IPS-18a (cell line): Measurements from ENCODE around the gene PEX10.

Source experiments
- H3K27ac ChIP-seq: one replicate; pipeline ENCODE4 v1.5.1; 2013; ENCODE audit warnings: low read length
- H3K27me3 ChIP-seq: one replicate; pipeline ENCODE4 v1.6.1; 2013; ENCODE audit warnings: mild to moderate bottlenecking, low read length; ENCODE audit not compliant: control insufficient read depth, insufficient read depth
- H3K36me3 ChIP-seq: one replicate; pipeline ENCODE4 v1.6.1; 2013; ENCODE audit warnings: low read depth, low read length; ENCODE audit not compliant: control insufficient read depth
- H3K4me1 ChIP-seq: one replicate; pipeline ENCODE4 v1.6.1; 2013; ENCODE audit warnings: low read depth, low read length; ENCODE audit not compliant: control insufficient read depth
- H3K4me3 ChIP-seq: one replicate; pipeline ENCODE4 v1.5.1; 2013; ENCODE audit warnings: low read length
- H3K9ac ChIP-seq: one replicate; pipeline ENCODE4 v1.6.1; 2013; ENCODE audit warnings: mild to moderate bottlenecking, low read length, moderate library complexity
- H3K9me3 ChIP-seq: one replicate; pipeline ENCODE4 v1.6.1; 2013; ENCODE audit warnings: low read depth, low read length; ENCODE audit not compliant: control insufficient read depth

PEX10 gene

DNA sequence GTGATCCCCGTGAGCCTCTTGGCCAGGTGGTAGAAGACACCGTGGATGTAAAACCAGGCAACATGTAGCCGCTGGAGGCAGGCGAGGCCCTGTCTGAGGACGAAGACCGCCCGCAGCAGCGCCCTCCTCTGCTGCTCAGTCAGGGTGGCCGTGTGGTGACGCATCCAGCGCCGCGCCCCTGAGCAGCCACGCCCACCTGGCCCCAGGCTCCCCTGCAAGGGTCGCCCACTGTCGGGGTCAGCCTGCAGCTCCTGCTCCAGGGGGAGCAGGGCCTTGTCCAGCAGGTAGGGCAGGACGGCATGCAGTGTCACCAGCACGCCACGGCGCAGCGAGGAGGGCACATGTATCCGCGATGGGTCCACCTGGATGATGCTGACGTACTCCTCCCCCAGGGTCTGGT is 3.9 kb downstream of the PEX10 start:
- Histone ChIP-seq H3K27me3 (no peaks in the 10 kb centered on the region), H3K36me3 (peaks cover 32% of the 10 kb centered on the region), H3K9me3 (no peaks in the 10 kb centered on the region), H3K4me3 (no peak overlapping the region), H3K9ac (no peak overlapping the region), H3K27ac (no peak overlapping the region), H3K4me1 (peaks cover 3% of the 10 kb centered on the region)

GRCh38 chr1:2407991-2408275 is 4.4 kb downstream of the PEX10 start:
- Histone ChIP-seq H3K4me1 (peaks cover 3% of the 10 kb centered on the region), H3K36me3 (peaks cover 34% of the 10 kb centered on the region), H3K9me3 (no peaks in the 10 kb centered on the region), H3K27ac (no peak overlapping the region), H3K4me3 (no peak overlapping the region), H3K9ac (no peak overlapping the region), H3K27me3 (no peaks in the 10 kb centered on the region)

DNA sequence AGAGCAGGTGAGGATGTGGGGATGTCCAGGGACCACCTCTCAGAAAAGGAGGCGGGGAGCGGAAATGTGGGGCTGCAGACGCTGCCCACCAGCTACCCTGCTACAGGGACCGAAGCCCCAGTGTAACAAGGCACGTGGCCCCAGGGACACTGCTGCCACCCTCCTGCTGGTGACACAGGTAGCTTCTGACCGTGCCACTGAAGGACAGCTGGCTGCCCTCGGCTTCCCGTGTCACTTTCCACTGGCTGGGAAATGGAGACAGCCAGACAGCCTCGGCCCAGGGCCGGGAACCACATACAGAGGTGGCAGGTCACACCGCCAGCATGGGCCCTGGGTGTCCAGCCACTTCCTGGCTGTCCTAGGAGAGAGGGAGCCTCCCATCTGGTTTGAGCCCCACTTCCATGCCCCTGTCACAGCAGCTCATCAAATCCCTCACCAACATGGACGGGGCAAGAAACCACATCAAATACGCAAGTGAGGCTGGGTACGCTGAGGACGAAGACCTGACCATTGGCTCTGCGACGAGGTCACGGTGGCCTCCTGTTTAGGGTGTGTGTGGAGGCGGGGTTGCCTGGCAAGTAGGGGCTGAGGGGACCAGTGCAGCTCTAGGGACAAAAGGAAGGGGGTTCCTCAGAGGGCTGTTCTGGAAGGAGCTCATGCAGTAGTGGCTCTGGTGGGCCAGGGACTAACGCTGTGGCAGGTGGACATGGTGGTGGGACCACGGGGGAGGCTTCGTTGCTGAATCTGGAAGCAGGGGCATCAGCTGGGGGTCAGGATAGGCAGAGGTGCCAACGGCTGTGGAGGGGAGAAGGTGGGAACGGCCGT is 5.0 kb downstream of the PEX10 start:
- no peak overlapping the region for H3K9ac ChIP-seq
- peaks cover 3% of the 10 kb centered on the region for H3K4me1 ChIP-seq
- no peak overlapping the region for H3K27ac ChIP-seq
- H3K4me3 ChIP-seq = no peak overlapping the region
- H3K9me3 ChIP-seq = no peaks in the 10 kb centered on the region
- no peaks in the 10 kb centered on the region for H3K27me3 ChIP-seq
- H3K36me3 ChIP-seq = peaks cover 36% of the 10 kb centered on the region

DNA sequence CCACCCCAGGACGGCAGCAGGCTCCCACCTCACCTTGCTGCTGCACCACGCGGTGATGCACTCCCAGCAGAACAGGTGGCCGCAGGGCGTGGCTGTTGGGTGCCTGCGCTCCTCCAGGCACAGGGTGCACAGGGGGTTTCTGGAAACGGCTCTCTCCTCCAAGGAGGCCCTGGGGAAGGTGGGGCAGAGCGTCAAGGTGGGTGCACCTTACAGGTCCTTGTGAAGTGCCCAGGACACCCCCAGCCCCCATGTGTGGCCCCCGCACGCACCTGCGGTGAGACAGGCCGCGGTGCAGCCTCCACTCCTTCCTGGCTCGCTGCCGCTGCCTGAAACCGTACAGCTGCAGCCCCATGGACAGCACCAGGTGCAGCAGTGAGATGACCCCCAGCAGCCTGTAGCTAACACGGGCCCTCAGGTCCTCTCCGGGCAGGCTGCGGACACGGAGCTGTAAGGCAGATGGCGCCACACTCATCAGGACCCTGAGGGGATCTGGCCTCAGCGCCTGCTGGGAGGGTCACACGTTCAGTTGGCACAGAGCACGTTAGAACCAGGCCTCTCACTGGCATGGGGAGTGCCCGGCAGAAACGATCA is 5.8 kb downstream of the PEX10 start:
- H3K9ac ChIP-seq = no peak overlapping the region
- no peak overlapping the region for H3K4me3 ChIP-seq
- H3K27me3 ChIP-seq = no peaks in the 10 kb centered on the region
- no peaks in the 10 kb centered on the region for H3K9me3 ChIP-seq
- no peak overlapping the region for H3K27ac ChIP-seq
- H3K4me1 ChIP-seq = peaks cover 1% of the 10 kb centered on the region
- H3K36me3 ChIP-seq = peaks cover 36% of the 10 kb centered on the region

DNA sequence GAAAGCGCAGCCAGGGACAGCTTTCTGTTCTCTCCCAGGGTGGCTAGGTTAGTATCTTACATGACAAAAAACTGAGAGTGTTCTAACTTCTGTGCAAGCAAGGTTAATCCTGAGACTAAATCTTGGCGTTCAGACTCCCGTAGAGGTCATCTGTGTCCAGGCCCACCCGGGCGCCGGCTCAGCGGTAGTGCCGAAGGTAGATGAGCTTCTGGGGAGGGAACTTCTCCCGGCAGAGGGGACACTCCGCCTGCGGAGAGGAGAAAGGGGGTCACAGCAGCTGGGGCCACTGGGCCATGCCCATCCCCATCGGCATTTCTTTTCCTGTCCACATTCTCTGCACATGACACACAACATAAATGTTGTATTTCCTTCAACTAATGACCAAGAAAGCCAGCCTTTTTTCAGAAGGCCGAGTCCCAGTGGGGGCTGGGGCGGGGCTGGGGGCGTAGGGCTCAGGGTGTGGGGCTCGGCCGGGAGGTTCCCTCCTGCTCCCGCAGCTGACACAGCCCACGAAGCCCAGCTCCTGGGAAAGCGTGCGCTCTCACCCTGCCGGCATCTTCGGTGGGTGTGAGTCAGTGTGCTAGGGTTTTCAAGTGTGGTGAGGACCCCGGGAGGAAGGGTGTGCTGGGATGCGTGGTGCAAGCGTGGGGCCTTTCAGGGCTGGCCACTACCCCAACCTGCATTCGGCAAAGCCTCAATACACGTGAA is 6.6 kb downstream of the PEX10 start:
- H3K9ac ChIP-seq = no peak overlapping the region
- no peak overlapping the region for H3K4me3 ChIP-seq
- no peaks in the 10 kb centered on the region for H3K9me3 ChIP-seq
- H3K36me3 ChIP-seq = peaks cover 36% of the 10 kb centered on the region
- no peaks in the 10 kb centered on the region for H3K27me3 ChIP-seq
- H3K4me1 ChIP-seq = no peaks in the 10 kb centered on the region
- H3K27ac ChIP-seq = no peak overlapping the region

GRCh38 chr1:2404890-2405511 is 7.4 kb downstream of the PEX10 start:
- Histone ChIP-seq H3K4me3 (no peak overlapping the region), H3K27ac (no peak overlapping the region), H3K36me3 (peaks cover 36% of the 10 kb centered on the region), H3K27me3 (no peaks in the 10 kb centered on the region), H3K9me3 (no peaks in the 10 kb centered on the region), H3K4me1 (no peaks in the 10 kb centered on the region), H3K9ac (no peak overlapping the region)

DNA sequence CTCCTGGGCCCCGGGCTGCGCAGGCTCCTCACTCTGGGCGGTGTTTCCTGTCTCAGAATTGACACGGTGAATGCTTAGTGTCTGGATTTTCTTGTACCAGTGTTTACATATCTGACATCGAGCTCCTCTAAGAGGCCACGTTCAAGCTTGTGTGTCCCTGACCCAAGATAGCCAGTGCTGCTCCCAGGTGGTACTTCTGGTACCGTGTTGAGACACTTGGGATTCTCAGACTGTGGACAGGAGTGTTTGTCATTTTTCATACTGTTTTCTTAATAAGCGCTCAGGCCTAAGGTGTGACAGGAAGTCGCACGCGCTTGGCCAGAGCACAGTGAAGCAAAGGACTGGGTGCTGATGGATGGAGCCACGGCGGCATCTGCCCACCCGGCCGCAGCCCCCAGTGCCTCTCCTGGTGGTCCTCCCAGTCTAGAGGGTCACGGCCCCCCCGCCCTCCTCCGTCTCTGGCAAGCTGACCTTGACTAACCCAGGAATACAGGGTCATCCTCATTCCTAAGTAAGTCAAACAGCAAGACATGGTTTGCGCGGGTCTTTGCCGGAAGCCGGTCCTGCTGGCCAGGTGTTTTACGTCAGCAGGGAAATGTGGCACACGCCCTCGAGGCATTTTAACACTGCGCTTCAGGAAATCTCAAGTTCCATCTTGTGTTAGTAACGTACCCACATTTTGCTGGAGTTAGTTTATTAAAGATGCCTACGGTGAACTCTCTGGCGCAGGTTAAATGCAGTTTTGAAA is 8.0 kb downstream of the PEX10 start:
- Histone ChIP-seq H3K27ac (no peak overlapping the region), H3K36me3 (peaks cover 33% of the 10 kb centered on the region)

DNA sequence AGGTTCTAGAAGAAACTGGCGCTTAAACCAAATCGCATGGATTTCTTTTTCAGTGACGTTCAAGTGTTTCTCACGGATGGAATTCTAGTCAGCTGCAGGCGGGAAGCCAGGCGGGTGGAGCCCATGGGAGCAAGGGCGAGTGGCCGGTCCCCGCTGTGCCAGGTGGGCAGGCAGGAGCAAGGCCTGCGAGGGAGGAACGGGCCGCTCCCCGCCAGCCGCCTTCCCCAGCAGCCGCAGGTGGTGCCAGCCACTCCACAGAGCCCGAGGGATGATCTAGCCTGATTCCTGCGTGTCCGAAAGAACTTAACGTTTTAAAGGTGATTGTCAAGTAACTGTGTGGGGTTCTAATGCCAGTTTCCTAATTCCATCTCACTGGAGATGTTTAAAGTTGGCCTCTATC is 9.1 kb downstream of the PEX10 start:
- peaks cover 29% of the 10 kb centered on the region for H3K36me3 ChIP-seq

More for the DNA sequence above, 8.0 kb downstream of the PEX10 start:
- no peak overlapping the region for H3K4me3 ChIP-seq
- H3K27me3 ChIP-seq = no peaks in the 10 kb centered on the region
- H3K4me1 ChIP-seq = no peaks in the 10 kb centered on the region
- H3K9ac ChIP-seq = no peak overlapping the region
- H3K9me3 ChIP-seq = no peaks in the 10 kb centered on the region

DNA sequence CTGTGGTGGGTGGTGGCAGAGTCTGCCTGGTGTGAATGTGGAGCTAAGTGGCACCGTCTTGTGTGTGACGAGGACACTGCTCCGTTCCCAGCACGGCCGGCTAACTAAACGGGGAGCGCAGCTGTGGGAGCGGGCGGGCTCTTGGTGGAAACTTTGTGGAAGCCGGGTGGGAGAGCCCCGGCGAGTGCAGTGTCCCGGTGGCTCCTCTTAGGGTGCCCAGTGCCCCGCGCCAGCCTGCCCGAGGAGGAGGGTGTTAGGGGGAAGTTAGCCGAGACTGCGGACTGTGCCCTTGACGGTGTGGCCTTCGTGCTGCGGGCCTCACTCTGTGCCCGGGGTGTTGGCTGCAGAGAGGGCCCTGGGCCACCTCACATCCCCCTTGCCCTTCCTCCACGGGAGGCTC is 9.9 kb downstream of the PEX10 start:
- Histone ChIP-seq H3K9me3 (no peaks in the 10 kb centered on the region), H3K9ac (no peak overlapping the region), H3K27ac (no peak overlapping the region), H3K27me3 (no peaks in the 10 kb centered on the region), H3K4me1 (no peaks in the 10 kb centered on the region), H3K4me3 (no peak overlapping the region), H3K36me3 (peaks cover 27% of the 10 kb centered on the region)

More for the DNA sequence above, 9.1 kb downstream of the PEX10 start:
- H3K9me3 ChIP-seq = no peaks in the 10 kb centered on the region
- no peaks in the 10 kb centered on the region for H3K27me3 ChIP-seq
- no peak overlapping the region for H3K4me3 ChIP-seq
- H3K9ac ChIP-seq = no peak overlapping the region
- H3K4me1 ChIP-seq = no peaks in the 10 kb centered on the region
- no peak overlapping the region for H3K27ac ChIP-seq

- no peaks in the 10 kb centered on the region for H3K9me3 ChIP-seq
- no peak overlapping the region for H3K9ac ChIP-seq
- H3K27me3 ChIP-seq = no peaks in the 10 kb centered on the region
- H3K27ac ChIP-seq = no peak overlapping the region
- peaks cover 33% of the 10 kb centered on the region for H3K36me3 ChIP-seq
- H3K4me3 ChIP-seq = no peak overlapping the region
- H3K4me1 ChIP-seq = no peaks in the 10 kb centered on the region
Measured at GRCh38 chr1:2400950-2401649, 11.3 kb downstream of the PEX10 start.

DNA sequence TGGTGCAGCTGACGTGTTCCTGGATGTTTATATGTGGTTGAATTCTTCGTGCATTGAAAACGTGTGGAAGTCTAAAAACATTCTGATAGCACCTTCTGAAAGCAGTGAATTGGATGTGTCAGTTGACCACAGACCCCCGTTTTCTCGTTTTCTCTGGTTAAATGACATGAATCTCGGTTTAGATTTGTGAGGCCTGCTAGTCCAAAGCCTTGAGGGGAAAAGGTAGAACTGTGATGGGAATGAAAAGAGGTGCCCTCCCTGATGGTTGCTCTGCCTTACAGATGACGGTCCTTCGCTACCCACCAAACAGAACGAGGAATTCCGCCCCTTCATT is 11.8 kb downstream of the PEX10 start:
- H3K27ac ChIP-seq = no peak overlapping the region
- no peaks in the 10 kb centered on the region for H3K9me3 ChIP-seq
- H3K36me3 ChIP-seq = peaks cover 38% of the 10 kb centered on the region
- H3K9ac ChIP-seq = no peak overlapping the region
- H3K27me3 ChIP-seq = no peaks in the 10 kb centered on the region
- no peaks in the 10 kb centered on the region for H3K4me1 ChIP-seq
- H3K4me3 ChIP-seq = no peak overlapping the region
